Gastroesophageal sphincter (tissue), 3 donors: ENCODE results near the gene KRTAP12-3.

ENCODE experiments used
- POLR2A ChIP-seq, 2 donors: fragments of 450-650 bp; IDR thresholded peaks; one replicate each; pipeline ENCODE4 v1.6.1; 2017; ENCODE audit warnings: antibody characterized with exemption in 2 of 2, mild to moderate bottlenecking in 2 of 2, moderate library complexity in 1 of 2
- POLR2AphosphoS5 ChIP-seq: sonication (generic); formaldehyde crosslinking; IDR thresholded peaks from one replicate; pipeline ENCODE4 v1.6.1; 2017; ENCODE audit warnings: antibody characterized with exemption
- TF ChIP-seq, protein P1 (sequence below), 4 experiments: fragments of 200-600 bp in 2 of 4; fragments of 450-650 bp in 2 of 4; sonication (generic) in 1 of 4; IDR thresholded peaks; one replicate each; pipeline ENCODE4 v1.5.1; 2017 to 2019; ENCODE audit warnings: antibody characterized with exemption in 4 of 4, mild to moderate bottlenecking in 2 of 4, moderate library complexity in 2 of 4

DNA sequence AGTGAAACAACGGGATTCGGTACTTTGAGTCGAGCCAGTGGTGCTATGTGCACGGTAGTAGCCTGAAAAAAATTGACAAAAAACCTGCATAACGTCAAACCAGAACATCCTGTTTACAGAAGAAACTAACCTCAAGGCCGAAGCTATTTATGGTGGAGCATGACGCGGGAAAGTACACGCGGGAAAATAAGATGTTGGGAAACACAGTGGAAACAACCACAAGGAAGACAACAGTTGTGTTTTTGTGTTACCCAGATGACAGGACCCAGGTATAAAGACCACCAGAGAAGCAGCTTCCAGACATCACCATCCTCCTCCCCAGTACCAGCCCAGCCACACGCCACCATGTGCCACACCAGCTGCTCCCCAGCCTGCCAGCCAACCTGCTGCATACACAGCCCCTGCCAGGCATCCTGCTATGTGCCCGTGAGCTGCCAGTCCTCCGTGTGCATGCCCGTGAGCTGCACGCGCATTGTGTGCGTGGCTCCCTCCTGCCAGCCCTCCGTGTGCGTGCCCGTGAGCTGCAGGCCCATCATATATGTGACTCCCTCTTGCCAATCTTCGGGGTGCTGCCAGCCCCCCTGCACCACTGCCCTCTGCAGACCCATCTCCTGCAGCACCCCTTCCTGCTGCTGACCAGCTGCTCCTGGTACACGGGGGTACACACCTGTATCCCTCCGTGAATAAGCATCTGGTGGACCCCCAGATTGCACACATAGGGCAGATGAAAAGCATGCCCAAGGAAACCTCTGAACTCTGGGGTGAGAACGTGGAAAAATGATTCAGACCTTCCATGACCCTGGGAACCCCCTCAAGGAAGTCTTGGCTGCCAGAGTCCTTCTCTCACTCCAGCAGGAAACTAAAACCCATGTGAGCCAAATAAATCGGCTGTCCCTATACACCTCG lies at the start of gene KRTAP12-3:
- TF ChIP-seq POLR2A (IDR thresholded peaks at IDR 0.05) (no peak), POLR2AphosphoS5 (no peak)
- TF ChIP-seq, protein P1, sequence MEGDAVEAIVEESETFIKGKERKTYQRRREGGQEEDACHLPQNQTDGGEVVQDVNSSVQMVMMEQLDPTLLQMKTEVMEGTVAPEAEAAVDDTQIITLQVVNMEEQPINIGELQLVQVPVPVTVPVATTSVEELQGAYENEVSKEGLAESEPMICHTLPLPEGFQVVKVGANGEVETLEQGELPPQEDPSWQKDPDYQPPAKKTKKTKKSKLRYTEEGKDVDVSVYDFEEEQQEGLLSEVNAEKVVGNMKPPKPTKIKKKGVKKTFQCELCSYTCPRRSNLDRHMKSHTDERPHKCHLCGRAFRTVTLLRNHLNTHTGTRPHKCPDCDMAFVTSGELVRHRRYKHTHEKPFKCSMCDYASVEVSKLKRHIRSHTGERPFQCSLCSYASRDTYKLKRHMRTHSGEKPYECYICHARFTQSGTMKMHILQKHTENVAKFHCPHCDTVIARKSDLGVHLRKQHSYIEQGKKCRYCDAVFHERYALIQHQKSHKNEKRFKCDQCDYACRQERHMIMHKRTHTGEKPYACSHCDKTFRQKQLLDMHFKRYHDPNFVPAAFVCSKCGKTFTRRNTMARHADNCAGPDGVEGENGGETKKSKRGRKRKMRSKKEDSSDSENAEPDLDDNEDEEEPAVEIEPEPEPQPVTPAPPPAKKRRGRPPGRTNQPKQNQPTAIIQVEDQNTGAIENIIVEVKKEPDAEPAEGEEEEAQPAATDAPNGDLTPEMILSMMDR (IDR thresholded peaks at IDR 0.05): no peak
